ENCODE measurements around the gene FMOD.

FMOD gene

DNA sequence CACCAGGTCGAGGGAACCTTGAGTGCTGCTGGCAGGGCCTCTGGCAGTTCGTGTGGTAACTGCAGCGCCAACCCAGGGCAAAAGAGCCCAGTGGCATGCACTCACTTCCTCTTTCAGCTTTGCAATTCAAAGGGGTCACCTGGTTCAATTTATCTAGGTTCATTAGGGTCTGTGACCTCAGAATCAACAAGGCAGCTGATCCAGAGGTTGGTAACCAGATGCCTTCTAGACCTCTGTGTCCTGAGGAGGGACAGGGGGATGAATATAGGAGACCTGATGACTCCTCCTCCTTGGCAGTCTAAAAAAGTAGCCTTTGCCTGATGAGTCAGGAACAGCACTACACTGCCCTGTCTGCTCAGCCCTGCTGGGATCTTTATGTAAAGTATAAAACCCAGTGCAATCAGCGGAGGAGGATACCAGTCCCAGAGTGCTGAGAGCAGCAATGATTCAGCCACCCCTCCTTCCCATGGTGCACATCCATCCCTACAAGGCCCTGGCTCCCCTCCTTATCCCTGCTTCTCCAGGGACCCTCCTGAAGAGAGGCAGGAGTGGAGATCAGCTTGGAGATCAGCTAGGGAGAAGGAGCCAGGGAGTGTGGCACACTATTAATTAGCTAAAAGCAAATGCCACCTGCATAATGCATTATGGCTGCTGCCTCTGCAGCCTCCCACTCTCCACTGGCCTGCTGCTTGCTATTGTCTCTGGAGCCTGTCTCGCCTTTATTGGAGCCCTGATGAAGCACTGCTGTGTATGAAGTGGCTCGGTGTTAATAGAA lies 11.2 kb upstream of the FMOD start:
- DNase-seq (ENCODE audit: low read depth in 2 of 2), result no peak

DNA sequence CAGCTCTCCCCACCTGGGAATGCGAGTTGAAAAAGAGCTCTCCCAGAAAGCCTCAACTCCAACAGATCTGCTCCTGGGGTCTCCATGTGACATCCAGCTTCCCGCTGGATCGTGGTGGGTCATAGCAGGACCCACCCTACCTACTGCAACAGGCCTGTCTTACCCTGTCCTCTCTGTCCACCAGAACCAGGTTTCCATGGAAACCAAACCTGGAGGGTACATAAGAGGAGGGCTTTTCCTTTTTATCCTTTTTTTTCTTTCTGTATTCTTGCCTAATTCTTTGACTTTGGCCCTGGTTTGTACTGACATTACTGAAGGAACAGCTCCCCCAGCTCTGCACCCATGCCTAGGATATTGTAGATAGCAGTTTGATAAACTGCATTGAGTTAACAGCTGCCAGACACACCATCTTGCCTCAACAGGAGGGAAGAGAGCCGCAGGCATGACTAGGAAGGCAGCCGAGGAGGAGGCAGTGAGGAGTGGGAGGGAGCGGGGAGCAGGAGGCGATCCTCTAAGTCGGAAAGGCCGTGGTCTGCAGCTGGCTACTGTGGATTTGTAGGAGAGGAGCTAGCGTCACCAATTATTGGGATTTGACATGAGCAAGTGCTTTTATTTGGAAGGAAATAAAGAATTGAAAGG lies 9.7 kb upstream of the FMOD start:
- DNase-seq (ENCODE audit: low read depth in 2 of 2), result no peak

DNA sequence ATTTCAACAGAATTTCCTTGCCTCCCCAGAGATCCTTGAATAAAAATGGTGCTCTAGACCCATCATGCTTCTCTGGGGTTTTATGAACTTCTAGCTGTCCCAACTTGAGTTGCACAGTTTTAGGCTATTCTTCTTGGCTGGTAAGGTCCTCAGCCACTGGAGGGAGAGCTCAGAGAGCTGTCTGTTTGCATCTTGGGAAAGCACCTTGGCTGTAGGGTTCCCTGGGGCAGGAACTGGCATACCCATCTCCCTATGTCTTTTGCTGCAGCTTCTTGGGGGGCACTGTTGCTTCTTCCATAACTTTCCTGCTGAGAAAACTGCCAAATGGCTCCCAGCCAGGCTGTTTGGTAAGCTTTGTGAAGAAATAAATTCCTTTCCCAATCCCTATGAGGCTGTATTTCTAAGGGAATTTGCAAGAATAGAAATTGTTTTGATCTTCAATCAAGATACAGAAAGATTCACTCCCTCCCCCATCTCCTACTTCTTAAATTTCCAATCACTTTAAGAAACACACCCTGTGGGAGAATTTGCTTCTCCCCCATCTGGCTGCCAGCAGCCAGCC lies 8.2 kb upstream of the FMOD start:
- no peak for DNase-seq (ENCODE audit: low read depth in 2 of 2)

DNA sequence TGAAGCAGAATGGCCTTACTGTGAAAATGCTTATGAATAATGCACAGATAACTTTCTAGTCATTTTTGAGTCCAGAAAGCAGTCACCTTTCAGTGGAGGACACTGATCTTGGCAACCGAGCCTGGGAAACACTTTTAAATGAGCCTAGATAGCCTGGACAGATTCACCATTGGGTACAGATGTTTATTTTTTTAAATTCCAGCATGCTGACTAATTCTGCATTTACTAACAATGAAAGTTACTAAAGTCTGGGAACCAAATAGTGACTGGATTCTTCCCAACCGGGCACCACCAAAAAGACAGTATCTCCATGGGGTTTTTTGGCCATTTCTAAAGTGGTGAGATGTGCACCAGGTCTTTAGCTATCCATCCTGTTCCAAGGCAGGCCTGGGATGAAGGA lies 3.3 kb upstream of the FMOD start:
- no peak for DNase-seq (ENCODE audit: low read depth in 2 of 2)

DNA sequence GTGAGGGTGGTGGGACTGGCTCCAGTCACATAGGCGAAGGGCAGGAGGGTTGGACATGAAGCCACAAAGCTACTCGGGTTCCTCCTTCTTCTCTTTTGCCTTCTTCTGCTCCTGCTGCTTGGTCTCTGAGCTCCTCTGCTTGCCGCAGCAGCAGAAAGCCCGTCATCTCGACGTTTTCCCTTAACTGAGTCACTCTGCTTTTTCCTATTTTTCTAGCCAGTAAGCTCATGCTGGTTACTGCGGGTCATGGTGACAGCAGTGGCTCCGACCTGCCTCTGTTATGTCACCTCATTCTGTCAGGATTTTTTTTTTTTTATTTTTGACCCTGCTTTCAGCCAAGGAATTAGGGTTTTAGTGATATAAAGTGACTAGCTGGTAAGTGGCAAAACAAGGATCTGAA lies 2.6 kb upstream of the FMOD start:
- DNase-seq (ENCODE audit: low read depth in 2 of 2), result no peak

DNA sequence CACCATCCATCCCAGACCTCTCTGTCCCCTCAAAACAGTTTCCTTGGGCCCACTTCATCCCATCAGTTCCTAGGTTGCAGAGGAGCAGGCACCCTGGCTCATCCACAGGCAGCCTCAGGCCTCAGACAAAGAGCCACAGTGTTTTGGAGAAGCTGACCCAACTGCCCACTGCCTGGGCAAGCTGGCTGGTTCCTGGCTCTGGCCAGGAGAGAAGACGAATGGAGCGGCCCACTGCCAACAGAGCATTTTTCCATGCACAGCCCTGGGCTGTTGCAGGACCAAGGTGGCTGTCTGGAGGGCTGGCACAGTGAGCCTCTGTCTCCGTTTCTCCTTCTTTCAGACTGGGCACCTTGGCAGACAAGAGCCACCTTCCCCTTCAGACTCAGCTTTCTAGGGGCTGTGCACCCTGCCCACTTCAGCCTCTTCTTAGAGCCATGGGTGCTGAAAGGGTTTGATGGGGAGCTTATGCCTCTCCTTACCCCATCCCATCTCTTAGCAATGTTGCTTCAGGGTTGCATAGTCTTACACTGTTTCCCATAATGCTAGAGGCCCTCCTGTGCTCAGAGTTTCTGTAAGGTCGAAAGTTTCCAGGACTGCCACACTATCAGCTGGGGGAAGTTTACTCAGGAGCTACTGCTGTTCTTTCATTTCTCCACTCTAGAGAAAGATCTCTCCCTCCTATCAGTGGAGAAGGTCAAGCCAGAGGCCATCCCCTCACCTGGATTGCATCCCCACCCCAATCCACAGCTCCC lies 973 bp downstream of the FMOD start:
- no peak for DNase-seq (ENCODE audit: low read depth in 2 of 2)

DNA sequence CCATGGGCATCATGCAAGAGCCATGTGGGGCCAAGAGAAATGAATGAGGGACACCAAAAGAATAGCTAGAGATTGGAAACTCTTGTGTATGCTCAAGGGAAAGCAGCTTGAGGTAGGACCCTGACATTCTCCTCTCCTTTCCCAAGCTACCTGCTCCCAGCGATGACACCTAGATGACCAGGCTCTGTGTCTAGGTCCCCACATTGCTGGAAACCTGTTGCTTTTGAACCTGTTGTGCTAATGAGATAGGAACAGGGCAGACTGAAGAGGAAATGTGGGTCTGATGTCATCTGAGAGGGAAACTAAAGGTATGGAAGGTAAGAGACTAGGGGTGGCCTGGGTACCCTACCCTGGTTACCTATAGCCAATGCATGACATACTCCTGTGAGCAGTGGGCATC lies 1.8 kb downstream of the FMOD start:
- no peak for DNase-seq (ENCODE audit: low read depth in 2 of 2)

DNA sequence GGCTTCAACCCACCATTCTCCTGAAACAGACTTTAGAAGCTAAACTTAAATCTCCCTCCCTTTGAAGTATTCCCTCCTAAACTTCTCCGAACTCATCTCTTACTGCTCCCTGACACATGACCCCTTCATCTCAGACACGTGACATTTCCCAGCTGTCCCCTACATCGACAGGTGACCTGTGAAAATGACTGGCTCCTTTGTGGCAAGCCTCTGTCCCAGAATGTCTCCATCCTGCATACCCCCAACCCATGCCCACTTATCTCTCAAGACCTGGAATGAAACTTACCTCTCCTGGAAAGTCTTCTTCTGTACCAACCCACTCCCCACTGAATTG lies 4.2 kb downstream of the FMOD start:
- DNase-seq (ENCODE audit: low read depth in 2 of 2), result no peak

DNA sequence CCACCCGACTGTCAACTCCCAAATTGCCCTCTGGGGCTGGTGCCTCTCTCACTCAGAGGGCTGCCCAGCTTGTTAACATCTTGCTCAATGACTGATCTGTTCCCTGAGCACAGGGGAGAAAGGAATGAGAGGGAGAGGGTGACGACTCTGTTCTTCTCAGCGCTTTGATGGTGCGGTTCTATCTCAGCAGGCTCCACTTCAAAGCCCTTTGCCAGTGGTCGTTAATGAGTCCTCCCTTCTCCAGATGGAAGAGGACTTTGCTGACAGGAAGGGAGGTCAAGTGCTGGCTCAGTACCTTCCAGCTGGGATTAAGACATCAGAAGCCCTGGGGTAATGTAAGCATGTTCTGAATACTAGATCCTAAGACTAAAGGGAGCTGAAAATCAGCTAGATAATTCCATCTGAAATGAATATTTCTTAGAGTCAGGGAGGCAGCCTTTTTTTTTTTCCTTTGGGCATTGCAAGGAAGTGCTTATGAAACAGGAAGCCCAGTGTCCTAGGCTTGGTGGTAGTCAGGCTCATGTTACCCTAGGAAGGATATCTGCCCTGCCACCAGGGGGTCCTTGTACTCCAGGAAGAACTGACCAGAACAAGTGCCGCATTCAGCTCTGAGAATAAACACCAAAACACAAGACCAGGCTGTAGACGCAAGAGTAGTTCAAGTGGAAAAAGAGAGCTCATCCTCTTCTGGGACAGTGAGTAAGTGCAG lies 4.7 kb downstream of the FMOD start:
- no peak for DNase-seq (ENCODE audit: low read depth in 2 of 2)

DNA sequence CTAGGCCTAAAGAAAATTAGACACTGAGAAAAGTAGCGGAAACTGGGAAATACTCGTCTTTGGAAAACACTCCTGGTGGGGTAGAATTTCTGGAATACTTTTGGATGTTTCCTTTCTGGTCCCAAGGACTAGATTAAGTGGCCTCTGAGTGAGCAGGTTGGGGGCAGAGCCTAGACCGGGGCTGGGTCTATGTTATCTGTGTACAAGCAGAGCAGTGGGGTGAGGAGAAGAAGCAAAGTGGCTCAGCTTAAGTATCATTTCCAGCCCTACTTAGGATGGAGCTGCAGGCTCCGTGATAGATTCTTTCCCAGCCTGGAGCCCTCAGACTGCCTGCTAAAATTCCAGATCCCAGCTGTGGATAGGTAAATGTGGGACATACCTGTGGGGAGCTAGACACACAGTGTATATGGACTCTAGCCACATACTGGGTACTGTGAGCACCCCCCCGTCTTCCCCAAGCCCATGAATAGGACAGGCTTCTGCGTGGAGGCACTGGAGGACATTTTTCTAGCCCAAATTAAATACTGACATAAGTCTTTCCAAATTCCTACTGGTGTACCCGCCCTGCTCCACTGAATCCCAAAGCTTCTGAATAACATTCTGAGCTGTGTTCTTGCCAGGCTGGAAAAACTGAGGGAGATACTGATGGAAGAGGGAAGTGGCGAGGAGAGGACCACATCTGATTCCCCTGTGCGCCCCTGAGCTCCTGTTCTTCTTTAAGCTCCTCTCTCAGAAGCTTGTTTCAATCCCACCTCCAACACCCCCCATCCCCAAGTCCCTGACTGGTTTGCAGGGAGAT lies 6.8 kb downstream of the FMOD start:
- no peak for DNase-seq (ENCODE audit: low read depth in 2 of 2)

DNA sequence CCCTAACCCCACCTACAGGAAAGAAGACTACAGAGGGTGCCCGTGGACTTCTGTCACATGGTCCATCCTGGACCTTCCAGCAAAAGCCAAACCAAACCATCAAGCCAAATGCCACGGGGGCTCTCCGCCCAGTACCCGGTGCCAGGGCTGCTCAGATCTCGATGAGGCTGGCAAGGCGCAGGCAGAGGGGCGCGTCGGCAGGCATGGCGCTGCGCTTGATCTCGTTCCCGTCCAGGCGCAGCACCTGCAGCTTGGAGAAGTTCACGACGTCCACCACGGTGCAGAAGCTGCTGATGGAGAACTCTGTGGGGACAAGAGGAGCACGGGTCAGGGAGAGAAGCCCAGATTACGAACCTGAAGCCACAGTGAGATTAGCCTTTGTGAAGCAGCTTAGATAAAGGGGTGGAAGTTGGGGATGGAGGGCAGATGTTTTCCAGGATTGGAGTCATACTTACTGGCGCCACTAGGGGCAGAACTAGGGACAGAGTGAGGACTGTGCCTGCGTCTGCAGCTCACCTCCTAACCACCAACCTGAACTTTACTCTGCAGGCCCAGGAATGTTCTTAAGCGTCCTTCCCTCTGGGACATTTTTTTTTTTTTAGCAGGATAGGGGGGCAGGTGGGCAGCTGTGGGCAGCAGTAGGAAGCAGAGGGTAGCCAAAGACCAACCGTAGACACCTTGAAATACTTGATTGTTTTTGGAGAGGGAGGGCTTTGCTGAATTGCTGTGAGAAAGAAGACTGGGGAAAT lies 8.6 kb downstream of the FMOD start:
- no peak for DNase-seq (ENCODE audit: low read depth in 2 of 2)

DNA sequence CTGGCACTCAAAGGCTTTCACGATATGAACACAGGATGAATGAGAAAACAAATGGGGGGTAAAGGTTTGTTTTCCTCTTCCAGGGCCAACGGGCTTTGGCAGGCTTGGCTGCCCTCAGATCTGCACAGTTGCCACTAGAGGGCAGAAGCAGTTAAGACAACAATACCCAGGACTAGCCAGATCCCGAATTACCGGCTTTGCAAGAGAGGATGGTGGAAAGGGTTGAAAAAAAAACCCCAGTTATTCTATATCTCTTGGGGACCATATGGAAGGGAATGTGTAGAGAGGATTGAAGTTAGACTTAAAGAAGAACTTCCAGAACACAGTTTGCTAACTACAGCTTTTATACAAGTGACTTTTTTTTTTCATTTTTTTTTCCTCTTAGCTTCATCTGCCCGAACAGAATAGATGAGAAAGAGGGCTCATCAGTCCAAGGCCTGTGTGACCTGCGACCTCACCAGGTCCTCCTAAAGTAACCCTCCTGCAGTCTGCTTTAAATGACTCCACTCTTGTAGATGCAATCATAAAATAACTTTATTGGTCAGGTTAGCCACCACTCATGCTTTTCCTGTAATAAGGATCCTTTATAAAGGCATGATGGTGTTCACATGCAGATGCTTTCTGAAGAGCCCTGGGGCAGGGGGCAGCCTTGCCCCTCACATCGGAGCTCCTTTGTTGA lies 10.7 kb downstream of the FMOD start:
- no peak for DNase-seq (ENCODE audit: low read depth in 2 of 2)

DNA sequence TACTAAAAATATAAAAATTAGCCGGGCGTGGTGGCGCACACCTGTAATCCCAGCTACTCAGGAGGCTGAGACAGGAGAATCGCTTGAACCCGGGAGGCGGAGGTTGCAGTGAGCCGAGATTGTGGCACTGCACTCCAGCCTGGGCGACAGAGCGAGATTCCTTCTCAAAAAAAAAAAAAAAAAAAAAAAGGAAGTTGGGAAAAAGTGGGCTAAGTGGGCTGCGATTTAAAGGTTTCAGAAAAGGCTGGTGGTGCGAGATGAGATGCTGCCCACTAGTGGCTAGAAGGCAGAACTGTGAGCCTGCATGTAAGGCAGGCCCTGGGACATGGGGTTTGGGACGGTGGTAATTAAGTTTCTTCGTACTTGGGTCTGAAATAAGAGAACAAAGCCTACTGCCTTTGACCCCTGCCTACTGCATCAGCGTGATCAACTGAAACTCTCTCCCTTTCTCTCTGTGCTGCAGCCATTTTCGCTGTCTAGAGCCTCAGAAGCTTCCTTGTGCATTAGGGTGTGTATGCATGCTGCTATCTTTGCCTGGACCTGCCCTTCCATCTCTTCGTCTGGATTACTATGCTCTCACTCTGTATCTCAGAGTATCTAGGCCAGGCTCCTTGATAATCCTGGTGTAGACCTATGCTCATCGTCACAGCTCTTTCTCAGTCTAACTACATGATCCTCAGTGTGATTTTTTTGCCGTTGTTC lies 12.4 kb downstream of the FMOD start:
- DNase-seq (ENCODE audit: low read depth in 2 of 2), result peak in 1 of 2 donors; percentile 45

DNA sequence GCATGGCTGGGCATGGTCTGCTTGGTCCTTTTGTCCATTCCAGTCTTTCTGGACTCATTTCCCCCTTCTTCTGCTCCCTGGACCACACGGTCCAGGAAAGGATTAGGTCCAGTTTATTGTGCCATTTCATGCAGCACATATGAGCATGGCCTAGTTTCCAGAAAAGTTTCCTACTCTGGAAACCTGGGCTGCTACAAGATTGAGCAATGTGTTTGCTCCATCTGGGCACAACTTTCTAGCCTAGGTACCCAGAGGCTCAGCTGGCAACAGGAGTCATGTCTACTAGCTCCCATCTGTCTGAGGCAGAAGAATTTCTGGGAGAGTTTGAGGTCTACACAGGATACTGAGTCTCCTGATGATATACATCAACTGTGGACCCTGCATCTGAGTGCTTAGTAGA lies 14.8 kb downstream of the FMOD start:
- no peak for DNase-seq (ENCODE audit: low read depth in 2 of 2)

DNA sequence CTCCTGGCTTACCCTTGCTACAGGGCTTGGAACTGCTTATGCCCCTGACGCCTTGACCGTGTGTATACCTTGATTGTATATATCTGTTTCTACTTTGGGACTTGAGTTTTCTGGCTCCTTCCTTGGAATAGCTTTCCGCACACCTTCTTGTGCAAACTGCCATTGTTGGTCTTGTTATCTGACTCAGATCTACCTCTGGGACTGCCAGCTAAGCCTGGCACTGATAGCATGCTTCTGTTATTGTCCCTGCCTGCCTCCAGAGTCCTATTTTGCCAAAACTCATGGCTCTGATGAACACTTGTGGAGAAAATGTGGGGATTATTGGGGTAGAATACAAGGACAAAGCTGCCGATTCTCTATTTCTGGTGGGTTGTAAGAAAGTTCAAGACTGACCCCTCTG lies 15.4 kb downstream of the FMOD start:
- no peak for DNase-seq (ENCODE audit: low read depth in 2 of 2)

DNA sequence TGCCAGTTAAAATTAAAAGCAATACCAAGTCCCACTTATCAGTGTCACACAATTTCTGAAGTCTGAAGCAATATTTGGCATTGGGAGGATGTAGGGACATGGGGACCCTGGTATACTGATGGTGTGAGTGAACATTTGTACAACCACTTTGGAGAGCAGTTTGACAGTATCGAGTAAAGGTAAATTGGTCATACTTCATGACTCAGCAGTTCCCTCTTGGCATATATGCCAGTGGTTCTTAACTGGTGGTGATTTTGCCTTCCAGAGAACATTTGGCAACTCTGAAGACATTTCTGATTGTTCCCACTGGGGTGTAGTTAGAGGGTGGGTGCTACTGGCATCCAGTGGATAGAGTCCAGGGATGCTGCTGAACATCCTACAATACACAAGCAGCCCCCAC lies 19.7 kb downstream of the FMOD start:
- DNase-seq (ENCODE audit: low read depth in 2 of 2), result no peak

DNA sequence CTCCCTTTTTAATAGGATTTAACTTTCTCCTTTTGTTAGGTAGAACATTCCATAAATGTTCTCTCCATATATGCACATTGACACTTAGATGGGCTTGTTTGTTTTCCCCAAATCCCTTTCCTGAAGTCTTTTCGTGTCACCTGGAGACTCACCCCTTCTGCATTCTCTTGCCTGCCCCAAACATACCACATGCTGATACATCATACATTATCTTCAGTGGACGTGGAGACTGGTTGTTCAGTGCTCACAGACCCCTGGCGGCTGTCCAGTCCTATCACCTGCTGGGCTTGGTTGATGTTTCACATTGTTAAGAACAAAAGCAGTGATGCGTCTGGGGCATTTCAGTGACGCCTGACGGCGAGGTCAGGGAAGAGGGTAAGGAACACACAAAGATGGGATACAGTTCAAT lies 22.2 kb downstream of the FMOD start:
- DNase-seq (ENCODE audit: low read depth in 2 of 2), result no peak

DNA sequence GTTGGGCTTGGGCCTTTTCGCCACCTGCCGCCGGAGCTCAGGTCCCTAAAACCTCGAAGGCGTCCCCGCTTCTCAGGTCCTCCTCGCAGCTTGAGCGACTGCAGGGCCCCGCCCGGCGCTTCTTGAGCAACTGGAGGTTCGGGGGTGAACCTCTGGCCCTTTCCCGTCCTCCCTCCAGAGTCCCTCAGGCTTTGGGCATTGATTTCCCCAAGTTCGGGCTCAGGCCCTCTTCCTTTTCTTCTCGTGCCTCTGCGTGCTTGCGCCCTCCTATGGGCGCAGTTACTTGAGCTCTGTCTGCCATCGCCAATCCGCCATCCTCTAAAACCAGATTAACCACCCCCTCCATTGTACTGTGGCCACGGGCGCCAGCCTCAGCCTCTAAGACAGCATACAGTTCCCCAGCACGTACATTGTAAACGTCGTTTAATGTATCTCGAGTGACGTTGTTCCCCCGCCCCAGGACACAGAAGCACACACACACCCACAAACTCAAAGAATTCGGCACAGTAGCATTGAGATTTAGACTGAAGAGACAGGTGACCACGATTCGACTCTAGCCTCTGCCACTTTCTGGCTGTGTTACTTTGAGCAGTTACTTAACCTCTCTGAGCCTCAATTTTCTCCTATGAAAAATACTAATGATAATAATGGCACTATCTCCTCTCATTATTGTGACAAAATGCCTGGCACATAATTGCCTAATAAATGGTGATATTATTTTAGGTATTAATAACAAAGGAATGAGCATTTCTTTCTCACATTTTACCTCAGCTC lies 23.1 kb downstream of the FMOD start:
- no peak for DNase-seq (ENCODE audit: low read depth in 2 of 2)

All from stimulated activated CD8-positive, alpha-beta memory T cell treated with anti-CD3 and anti-CD28 coated beads, Interleukin-2, amount 100 ng/mL, for 1 hour (primary cell).